SH-SY5Y (cell line): ENCODE results near the gene MACO1.

Experiments used
- GATA2 ChIP-seq: IDR thresholded peaks from 2 replicates; pipeline ENCODE4 v1.6.1; 2011; ENCODE audit warnings: mild to moderate bottlenecking, low read depth, low read length
- GATA3 ChIP-seq: IDR thresholded peaks from 2 replicates; pipeline ENCODE4 v1.6.1; 2011; ENCODE audit warnings: low read depth, mild to moderate bottlenecking, low read length, moderate library complexity

- no peak for TF ChIP-seq GATA2
- TF ChIP-seq GATA3 = no peak
Observed at GRCh38 chr1:25500694-25501093, 70.0 kb downstream of the MACO1 start.
